HG03135 (cell line): ENCODE measurements around the gene PTGDR.

Source experiments
- ATAC-seq: cut with Tn5 transposase; IDR thresholded peaks from one replicate; pipeline ENCODE4 v1.9.1; 2021; ENCODE audit warnings: mild to moderate bottlenecking, moderate library complexity; ENCODE audit not compliant: unreplicated experiment

The PTGDR gene

DNA sequence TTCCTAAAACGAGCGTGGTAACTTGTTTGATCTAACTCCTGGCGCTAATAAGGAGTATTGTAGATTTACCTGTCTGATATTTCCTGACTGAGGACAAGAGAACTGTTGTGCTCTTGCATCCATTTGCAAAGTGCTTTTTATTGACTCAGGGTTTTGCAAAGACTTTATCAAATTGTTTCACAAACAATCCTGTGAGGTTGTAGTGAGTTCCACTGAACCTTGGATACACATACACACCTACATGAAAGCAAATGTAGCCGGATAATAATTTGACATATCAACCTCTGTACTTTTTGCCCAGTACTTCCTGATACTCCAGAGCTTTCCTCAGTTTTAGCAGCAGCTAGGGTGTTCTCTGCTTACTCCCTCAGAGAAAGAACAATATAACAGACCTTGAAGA is 39.9 kb downstream of the PTGDR start:
- no peak for ATAC-seq

- no peak for ATAC-seq
Measured at GRCh38 chr14:52307905-52308304, 40.4 kb downstream of the PTGDR start.

- ATAC-seq: no peak
Measured at GRCh38 chr14:52310541-52310940, 43.0 kb downstream of the PTGDR start.

- ATAC-seq: no peak
Measured at GRCh38 chr14:52312931-52313355, 45.4 kb downstream of the PTGDR start.

GRCh38 chr14:52313462-52313861 is 46.0 kb downstream of the PTGDR start:
- no peak for ATAC-seq

DNA sequence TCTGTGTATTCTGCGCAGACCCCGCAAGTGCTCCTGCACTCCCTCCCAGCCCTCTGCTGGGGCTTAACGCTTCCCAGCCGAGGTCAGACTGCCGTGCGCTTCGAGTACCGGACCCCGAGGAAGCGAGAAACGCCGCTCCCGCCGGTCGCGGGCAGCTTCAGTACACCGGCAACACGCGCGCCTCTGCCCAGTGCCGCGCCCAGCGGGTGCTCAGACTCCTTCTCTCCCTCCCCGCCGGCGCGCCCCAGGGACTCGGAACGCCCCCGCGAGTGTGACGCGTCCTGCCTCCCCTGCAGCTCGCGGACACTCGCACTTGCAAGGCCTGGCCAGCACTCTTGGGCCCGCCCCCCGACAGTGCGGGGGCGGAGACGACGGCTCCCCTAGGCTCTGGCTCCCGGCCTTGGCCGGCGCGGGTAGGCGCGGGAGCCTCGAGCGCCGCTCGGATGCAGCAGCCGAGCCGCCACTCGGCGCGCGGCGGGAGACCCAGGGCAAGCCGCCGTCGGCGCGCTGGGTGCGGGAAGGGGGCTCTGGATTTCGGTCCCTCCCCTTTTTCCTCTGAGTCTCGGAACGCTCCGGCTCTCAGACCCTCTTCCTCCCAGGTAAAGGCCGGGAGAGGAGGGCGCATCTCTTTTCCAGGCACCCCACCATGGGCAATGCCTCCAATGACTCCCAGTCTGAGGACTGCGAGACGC is 46.6 kb downstream of the PTGDR start, which contains the start of gene PTGER2:
Gene PTGER2 (plus strand): TSS at position 410 of the 692 bp plus-strand sequence. CDS start 237 bp downstream, at position 647.
- ATAC-seq: peak; percentile 52

- peak; percentile 31 for ATAC-seq
Measured at GRCh38 chr14:52314595-52315354, 47.3 kb downstream of the PTGDR start.

DNA sequence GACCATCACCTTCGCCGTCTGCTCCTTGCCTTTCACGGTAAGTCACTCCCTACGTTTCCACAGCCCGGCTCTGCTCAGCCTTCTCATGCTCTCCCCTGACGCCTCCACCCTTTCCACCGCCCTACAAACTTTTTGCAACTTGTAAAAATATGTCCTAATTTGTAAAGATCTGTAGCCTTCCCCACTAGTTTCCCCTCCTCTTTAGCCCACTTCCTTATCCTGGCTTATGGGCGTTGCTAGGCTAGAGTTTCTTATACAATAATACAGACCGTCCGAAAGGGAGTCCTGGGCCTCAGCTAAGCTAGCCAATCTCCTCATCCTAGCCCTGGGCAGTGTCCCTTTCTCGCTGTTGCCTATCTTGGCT is 47.8 kb downstream of the PTGDR start:
- ATAC-seq: peak; percentile 9

DNA sequence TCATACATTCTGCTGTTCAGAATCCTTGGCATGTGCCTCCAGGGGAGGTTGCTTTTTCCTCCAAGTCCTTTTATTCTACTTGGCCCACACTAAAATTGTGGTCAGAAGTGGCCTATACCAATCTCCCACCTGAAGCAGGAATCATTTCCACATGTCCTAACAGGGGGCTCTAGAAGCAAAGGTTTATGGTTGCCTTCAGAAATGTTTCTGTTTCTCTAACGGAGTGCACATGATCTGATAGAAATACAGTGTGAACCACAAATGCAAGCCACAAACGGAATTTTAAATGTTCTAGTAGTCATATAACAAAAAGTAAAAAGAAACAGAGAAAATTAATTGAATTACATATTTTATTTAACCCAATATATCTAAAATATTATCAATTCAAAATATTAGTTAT is 50.6 kb downstream of the PTGDR start:
- ATAC-seq: no peak

DNA sequence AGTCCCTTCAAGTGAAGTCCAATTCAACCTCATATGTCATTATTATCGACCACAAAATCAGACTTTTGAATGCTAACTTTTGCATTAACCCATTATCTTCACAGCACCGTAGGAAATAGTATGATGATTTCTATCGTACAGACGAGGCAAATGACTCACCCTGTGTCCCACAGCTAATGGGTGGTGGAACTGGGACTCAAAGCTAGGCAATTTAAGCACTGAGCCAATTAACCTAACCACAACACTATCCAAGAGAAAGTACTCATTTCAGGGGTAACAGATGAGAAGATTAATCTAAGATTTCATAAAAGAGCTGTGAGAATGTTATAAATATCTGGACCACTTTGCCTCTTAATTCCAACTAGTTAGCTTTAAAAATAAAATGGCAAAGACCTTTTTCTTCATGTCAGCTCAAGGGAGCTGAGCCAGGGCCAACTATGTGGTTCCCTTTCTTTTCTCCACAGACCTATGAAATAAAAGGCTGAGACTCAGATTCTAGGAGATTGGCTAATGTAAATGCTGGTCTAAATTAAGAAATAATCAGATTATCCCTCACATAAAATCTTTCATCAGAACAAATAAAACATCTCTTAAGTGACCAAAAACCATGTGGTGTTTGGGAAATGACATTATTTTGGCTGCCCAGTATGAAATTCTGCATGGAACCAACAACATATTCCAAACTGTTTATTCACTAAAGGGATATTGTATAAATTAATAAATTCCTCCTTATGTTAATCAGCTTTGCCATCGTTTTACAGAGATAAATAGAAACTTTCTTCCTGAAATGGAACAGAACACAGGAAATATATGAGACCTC is 51.5 kb downstream of the PTGDR start:
- ATAC-seq: no peak

- ATAC-seq: no peak
Measured at GRCh38 chr14:52319919-52320318, 52.4 kb downstream of the PTGDR start.

- peak; percentile 98 for ATAC-seq
Measured at GRCh38 chr14:52325126-52325525, 57.6 kb downstream of the PTGDR start.

GRCh38 chr14:52325630-52326029 is 58.1 kb downstream of the PTGDR start:
- no peak for ATAC-seq
